Measurements from ENCODE around the gene BAD.

Gene BAD

GRCh38 chr11:64266339-64266738, 18.1 kb downstream of the BAD start:
- no peak for TF ChIP-seq POLR2A (IDR thresholded peaks at IDR 0.05; ENCODE audit: low read depth, low read length)
- TF ChIP-seq TAF1 (IDR thresholded peaks at IDR 0.05; ENCODE audit: borderline replicate concordance, low read depth, low read length): no peak
- TF ChIP-seq POLR2AphosphoS5 (IDR thresholded peaks at IDR 0.05; ENCODE audit: low read depth, low read length): no peak
- no peak for FAIRE-seq

GRCh38 chr11:64265176-64266160, 19.0 kb downstream of the BAD start:
- TF ChIP-seq POLR2A (IDR thresholded peaks at IDR 0.05; ENCODE audit: low read depth, low read length) (no peak), TAF1 (IDR thresholded peaks at IDR 0.05; ENCODE audit: borderline replicate concordance, low read depth, low read length) (no peak), POLR2AphosphoS5 (IDR thresholded peaks at IDR 0.05; ENCODE audit: low read depth, low read length) (no peak)
- DNase-seq (ENCODE audit: insufficient read length) (no peak), FAIRE-seq (no peak)

More at GRCh38 chr11:64266339-64266738, 18.1 kb downstream of the BAD start:
- no peak for DNase-seq (ENCODE audit: insufficient read length)

- no peak for TF ChIP-seq POLR2AphosphoS5 (IDR thresholded peaks at IDR 0.05; ENCODE audit: low read depth, low read length)
- TF ChIP-seq TAF1 (IDR thresholded peaks at IDR 0.05; ENCODE audit: borderline replicate concordance, low read depth, low read length): no peak
- TF ChIP-seq POLR2A (IDR thresholded peaks at IDR 0.05; ENCODE audit: low read depth, low read length): no peak
- DNase-seq (ENCODE audit: insufficient read length) (no peak), FAIRE-seq (no peak)
Observed at GRCh38 chr11:64264371-64264852, 20.1 kb downstream of the BAD start.

- TF ChIP-seq POLR2AphosphoS5 (IDR thresholded peaks at IDR 0.05; ENCODE audit: low read depth, low read length): no peak
- TF ChIP-seq TAF1 (IDR thresholded peaks at IDR 0.05; ENCODE audit: borderline replicate concordance, low read depth, low read length): no peak
- TF ChIP-seq POLR2A (IDR thresholded peaks at IDR 0.05; ENCODE audit: low read depth, low read length): no peak
- no peak for DNase-seq (ENCODE audit: insufficient read length)
- no peak for FAIRE-seq
Observed at GRCh38 chr11:64263947-64264317, 20.5 kb downstream of the BAD start.

GRCh38 chr11:64263021-64263946, 21.2 kb downstream of the BAD start:
- TF ChIP-seq POLR2A (IDR thresholded peaks at IDR 0.05; ENCODE audit: low read depth, low read length): no peak
- TF ChIP-seq TAF1 (IDR thresholded peaks at IDR 0.05; ENCODE audit: borderline replicate concordance, low read depth, low read length): no peak
- no peak for TF ChIP-seq POLR2AphosphoS5 (IDR thresholded peaks at IDR 0.05; ENCODE audit: low read depth, low read length)
- DNase-seq (ENCODE audit: insufficient read length): no peak
- no peak for FAIRE-seq

- no peak for FAIRE-seq
- TF ChIP-seq POLR2A (IDR thresholded peaks at IDR 0.05; ENCODE audit: low read depth, low read length) (no peak), POLR2AphosphoS5 (IDR thresholded peaks at IDR 0.05; ENCODE audit: low read depth, low read length) (no peak), TAF1 (IDR thresholded peaks at IDR 0.05; ENCODE audit: borderline replicate concordance, low read depth, low read length) (no peak)
- DNase-seq (ENCODE audit: insufficient read length): no peak
Observed at GRCh38 chr11:64262271-64263002, 22.0 kb downstream of the BAD start.

- TF ChIP-seq POLR2A (IDR thresholded peaks at IDR 0.05; ENCODE audit: low read depth, low read length) (no peak), POLR2AphosphoS5 (IDR thresholded peaks at IDR 0.05; ENCODE audit: low read depth, low read length) (no peak), TAF1 (IDR thresholded peaks at IDR 0.05; ENCODE audit: borderline replicate concordance, low read depth, low read length) (no peak)
- FAIRE-seq (no peak), DNase-seq (ENCODE audit: insufficient read length) (no peak)
Observed at GRCh38 chr11:64261556-64262080, 22.8 kb downstream of the BAD start.

GRCh38 chr11:64260147-64260708, 24.2 kb downstream of the BAD start:
- DNase-seq (ENCODE audit: insufficient read length) (no peak), FAIRE-seq (no peak)
- TF ChIP-seq POLR2AphosphoS5 (IDR thresholded peaks at IDR 0.05; ENCODE audit: low read depth, low read length) (no peak), POLR2A (IDR thresholded peaks at IDR 0.05; ENCODE audit: low read depth, low read length) (no peak), TAF1 (IDR thresholded peaks at IDR 0.05; ENCODE audit: borderline replicate concordance, low read depth, low read length) (no peak)

GRCh38 chr11:64259533-64260067, 24.9 kb downstream of the BAD start:
- no peak for TF ChIP-seq POLR2AphosphoS5 (IDR thresholded peaks at IDR 0.05; ENCODE audit: low read depth, low read length)
- no peak for TF ChIP-seq TAF1 (IDR thresholded peaks at IDR 0.05; ENCODE audit: borderline replicate concordance, low read depth, low read length)
- no peak for TF ChIP-seq POLR2A (IDR thresholded peaks at IDR 0.05; ENCODE audit: low read depth, low read length)
- DNase-seq (ENCODE audit: insufficient read length) (no peak), FAIRE-seq (peak; percentile 90)

All from GM12892 (cell line).